ENCODE measurements around the gene CACNA2D3.

Gene CACNA2D3

GRCh38 chr3:54547051-54547450 is 424.7 kb downstream of the CACNA2D3 start:
- FAIRE-seq, result no peak

GRCh38 chr3:54547846-54548245 is 425.5 kb downstream of the CACNA2D3 start:
- no peak for FAIRE-seq

- FAIRE-seq, result no peak
Observed at GRCh38 chr3:54549607-54550220, 427.4 kb downstream of the CACNA2D3 start.

- no peak for FAIRE-seq
Observed at GRCh38 chr3:54550221-54550977, 428.0 kb downstream of the CACNA2D3 start.

- FAIRE-seq, result no peak
Observed at GRCh38 chr3:54556630-54557029, 434.3 kb downstream of the CACNA2D3 start.

GRCh38 chr3:54557538-54558428 is 435.4 kb downstream of the CACNA2D3 start:
- FAIRE-seq, result no peak

DNA sequence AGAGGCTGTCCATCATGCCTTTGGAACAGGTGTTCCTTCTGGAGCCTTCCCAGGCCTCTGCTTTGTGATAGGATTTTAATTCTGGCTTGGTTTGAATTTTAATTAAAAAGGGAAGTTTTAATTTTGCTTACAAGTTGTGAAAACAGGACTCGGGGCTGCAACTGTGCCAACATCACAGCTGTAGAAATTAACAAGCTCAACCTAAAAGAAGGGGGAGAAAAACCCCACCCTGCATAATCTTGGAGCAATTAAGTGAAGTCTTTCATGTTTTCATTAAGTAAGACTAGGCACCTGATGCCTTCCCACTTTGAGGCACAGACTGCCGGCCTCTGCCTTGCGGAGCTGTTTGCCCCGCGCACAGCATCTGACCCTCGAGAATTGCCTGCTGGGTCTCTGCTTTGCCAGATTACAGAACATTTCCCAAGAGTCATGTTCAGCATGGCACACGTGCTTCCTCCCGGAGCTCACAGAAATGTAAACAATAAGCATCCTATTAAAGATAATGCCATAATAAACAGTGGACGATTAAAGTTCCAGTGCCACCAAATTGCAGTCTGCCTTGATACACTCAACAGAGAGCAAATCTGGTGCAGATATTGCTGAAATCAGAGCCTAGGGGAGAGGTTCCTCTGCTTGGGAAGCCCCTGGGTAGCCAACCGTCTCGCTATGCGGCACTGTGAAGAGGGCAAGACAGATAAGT is 441.3 kb downstream of the CACNA2D3 start:
- no peak for FAIRE-seq

DNA sequence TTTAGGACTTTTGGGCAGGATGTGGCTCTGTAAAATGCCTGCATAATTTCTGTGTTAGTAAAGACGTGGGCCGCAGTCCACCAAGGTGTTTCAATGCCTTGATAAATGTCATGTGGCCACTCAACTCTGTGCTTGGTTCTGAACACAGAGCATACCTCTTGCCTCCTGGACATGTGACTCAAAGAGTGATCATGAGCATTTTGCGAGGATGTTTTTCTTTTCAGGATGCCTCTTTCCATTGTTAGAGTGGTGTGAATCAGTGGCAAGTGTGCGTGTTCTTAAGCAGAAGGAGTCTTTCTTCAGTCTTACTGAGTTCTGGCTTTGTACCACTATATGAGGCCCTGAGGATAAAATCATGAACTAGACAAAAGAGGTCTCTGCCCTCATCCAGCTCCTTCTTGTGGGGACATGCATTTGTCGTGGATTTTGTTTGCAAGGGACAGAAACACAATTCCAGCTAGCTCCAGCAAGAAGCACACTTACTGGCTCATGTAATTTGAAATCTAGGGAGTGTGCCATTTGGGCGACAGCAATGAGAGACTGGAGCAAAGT is 442.1 kb downstream of the CACNA2D3 start:
- FAIRE-seq, result no peak

DNA sequence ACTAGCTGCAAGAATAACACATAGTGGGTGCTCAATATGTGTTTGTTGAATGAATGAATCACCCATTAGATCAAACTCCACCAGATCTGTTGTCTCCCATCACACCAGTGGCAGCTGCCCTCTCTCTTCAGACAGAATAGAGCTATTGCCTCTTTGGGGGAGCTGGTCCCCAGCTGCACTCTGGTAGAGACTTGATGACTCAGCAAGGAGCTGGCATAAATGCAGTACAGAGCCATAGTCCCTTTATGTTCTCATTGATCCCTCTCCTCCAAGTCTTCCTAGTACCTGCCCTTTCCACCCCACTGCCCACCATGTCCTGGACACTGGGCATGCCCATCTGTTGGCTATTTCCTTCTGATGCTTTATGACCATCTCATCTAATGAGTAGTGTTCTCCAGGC is 443.6 kb downstream of the CACNA2D3 start:
- no peak for FAIRE-seq

- no peak for FAIRE-seq
Observed at GRCh38 chr3:54567949-54568348, 445.6 kb downstream of the CACNA2D3 start.

GRCh38 chr3:54570008-54570407 is 447.7 kb downstream of the CACNA2D3 start:
- no peak for FAIRE-seq

GRCh38 chr3:54572197-54572895 is 450.0 kb downstream of the CACNA2D3 start:
- FAIRE-seq, result no peak

DNA sequence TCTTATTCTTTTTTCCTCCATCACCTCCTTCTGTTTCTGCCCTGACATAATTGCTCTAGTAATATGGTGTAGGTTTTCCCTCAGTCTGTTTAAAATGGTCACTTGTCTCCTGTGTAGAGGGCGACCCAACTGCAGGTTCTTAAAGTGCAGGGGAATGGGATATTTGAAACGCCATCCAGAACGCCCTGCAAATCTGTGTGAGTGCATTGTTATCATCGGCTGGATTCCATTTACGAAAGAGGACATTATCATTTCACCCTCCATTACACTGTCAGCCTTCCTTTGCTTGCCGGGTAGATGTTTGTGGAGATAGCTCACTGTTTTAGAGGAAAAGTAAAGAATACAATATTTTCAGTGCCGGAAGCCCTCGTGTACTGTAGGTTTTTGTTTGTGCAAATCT is 451.5 kb downstream of the CACNA2D3 start:
- no peak for FAIRE-seq

DNA sequence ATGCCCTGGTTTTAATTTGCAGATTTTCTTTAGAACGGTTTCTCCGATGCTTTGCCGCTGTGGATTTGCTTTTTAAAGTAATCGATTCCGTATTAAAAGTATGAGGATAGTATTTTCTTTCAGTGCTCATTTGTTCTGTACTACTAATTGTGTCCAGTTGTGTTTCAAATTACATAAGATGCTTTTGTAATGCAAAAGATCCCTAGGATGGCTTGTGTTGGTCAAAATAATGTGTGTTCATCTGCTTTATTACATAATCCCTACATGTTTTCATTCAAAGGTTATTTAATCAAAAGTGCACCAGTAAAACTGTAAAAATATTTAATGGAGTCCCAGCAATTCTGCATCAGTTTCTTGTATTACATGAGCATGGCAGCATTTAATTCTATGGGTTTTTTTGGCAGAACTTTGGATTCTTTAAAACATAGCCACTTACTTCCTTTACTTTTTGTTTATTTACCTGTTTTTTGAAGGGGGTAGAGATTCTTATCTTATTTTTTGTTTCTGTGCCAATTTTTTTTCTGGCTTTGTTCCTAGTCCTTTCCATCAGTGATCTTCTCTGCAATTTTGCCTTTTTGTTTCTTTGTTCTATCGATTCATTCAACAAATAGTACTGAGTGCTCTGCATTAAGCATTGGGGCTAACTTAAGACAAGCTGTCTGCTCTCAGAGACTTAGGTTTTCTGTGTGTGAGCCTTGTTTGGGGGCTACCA is 452.7 kb downstream of the CACNA2D3 start:
- FAIRE-seq, result no peak

DNA sequence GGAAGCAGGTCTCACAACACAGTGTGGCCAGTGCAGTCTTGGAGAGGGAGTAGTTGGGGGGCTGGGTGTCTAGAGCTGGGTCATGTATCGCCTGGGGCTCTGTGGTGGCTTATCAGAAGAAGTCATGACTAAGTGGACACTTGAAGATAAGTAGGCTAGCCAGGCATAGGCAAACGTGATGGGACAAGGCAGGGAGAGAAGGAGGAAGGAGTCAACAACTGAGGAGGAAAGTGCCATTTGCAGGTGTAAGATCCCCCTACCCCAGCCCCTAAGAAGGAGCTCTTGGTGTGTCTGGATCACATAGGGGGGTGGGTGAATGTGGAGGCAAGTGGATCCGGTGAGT is 453.2 kb downstream of the CACNA2D3 start:
- no peak for FAIRE-seq

DNA sequence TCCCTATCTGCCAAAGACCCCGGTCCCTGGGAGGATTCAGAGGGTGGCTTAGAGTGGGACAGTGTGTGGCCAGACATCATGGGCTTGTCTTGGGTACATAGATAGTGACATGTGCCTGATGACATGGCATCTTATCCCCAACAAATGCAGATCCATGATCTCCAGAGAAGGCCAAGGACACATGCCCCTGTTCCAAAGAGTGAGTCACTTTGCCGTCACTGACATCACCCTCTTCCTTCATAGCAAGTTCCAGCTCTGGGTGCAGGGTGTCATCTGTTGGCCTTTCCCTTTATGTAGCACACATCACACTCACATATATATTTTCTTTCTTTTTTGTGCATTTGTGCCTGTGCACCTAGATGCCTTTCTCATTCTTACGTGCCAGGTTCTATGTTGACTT is 455.0 kb downstream of the CACNA2D3 start:
- no peak for FAIRE-seq

- no peak for FAIRE-seq
Observed at GRCh38 chr3:54578417-54578816, 456.1 kb downstream of the CACNA2D3 start.

- no peak for FAIRE-seq
Observed at GRCh38 chr3:54580453-54580852, 458.1 kb downstream of the CACNA2D3 start.

GRCh38 chr3:54582424-54582823 is 460.1 kb downstream of the CACNA2D3 start:
- no peak for FAIRE-seq

GRCh38 chr3:54591157-54591556 is 468.8 kb downstream of the CACNA2D3 start:
- no peak for FAIRE-seq

DNA sequence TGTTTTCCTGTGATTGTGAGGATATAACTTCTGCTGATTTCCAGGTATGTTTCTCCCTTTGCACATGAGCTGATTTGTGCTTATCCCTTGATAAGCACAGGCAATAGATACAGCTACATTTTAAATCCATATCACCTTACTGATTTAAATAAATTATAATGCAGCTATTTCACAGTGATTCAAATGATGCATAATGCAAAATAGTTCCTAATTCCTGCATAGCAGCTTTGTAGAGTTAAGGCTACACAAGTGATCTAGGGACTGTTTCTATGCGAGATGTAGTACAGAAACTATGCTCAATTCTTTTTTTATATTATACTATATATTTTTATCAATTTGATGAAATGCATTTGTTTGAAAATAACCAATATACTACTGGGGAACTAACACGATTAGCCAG is 471.3 kb downstream of the CACNA2D3 start:
- FAIRE-seq, result no peak

- no peak for FAIRE-seq
Observed at GRCh38 chr3:54596087-54596486, 473.7 kb downstream of the CACNA2D3 start.
